Measurements from ENCODE around the gene HAPLN3. TPM values are rescaled to one million over a fixed set of nuclear protein-coding genes. Genes with fewer than 3 reads are reported as not detected.
A peak's percentile ranks its signal among the peaks of the same experiment; 100 is the strongest.

The HAPLN3 gene
- total and polyA plus RNA-seq, 2 experiments from 2014 or later: 4.2 to 6.6 TPM

DNA sequence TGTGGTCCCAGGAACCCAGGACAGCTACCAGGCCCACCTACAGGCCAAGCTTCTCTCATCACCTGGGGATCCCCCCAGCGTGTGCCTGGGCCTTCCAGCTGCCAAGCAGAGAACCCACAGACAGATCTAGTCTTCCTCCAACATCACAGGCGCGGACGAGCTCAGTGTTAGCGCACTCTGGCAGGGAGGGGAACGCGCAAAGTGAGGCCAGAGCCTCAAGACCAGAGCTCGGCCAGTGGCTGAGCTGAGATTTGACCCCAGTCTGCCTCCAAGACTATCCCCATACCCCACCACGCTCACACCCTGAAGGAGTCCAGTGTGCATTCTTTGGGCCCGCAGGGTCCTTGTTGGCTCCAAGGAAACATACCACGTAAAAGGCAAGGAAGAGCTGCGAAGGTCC is 12.8 kb upstream of the HAPLN3 start:
- 91% methylated on average over 12 of the region's 12 CpGs for WGBS (ENCODE audit: low lambda C conversion rate, missing lambda C conversion rate)
- DNase-seq (ENCODE audit: low spot score): no peak
- peaks cover 51% of the 10 kb centered on the region for H3K79me2 ChIP-seq
- H3K4me1 ChIP-seq (ENCODE audit: insufficient read depth): peaks cover 17% of the 10 kb centered on the region
- H3K27me3 ChIP-seq: no peaks in the 10 kb centered on the region
- H2AFZ ChIP-seq: no peak overlapping the region
- H3K36me3 ChIP-seq (replicated peaks; ENCODE audit: insufficient read depth, low read depth): no peaks in the 10 kb centered on the region
- no peak overlapping the region for H3K27ac ChIP-seq
- no peaks in the 10 kb centered on the region for H3K9me2 ChIP-seq (replicated peaks; ENCODE audit: insufficient read depth)
- H3K9me3 ChIP-seq (ENCODE audit: low read depth): no peaks in the 10 kb centered on the region
- H4K20me1 ChIP-seq (ENCODE audit: insufficient read depth, poor library complexity, severe bottlenecking): peaks cover 2% of the 10 kb centered on the region
- no peak overlapping the region for H3K4me2 ChIP-seq
- TF ChIP-seq EZH2phosphoT487 (IDR thresholded peaks at IDR 0.05; ENCODE audit: low read depth, severe bottlenecking, unreplicated experiment): no peak
- TF ChIP-seq CTCF (IDR thresholded peaks at IDR 0.05; ENCODE audit: poor library complexity): no peak
- TF ChIP-seq EZH2 (IDR thresholded peaks at IDR 0.05; ENCODE audit: borderline replicate concordance): no peak
- no peak overlapping the region for H3K4me3 ChIP-seq

DNA sequence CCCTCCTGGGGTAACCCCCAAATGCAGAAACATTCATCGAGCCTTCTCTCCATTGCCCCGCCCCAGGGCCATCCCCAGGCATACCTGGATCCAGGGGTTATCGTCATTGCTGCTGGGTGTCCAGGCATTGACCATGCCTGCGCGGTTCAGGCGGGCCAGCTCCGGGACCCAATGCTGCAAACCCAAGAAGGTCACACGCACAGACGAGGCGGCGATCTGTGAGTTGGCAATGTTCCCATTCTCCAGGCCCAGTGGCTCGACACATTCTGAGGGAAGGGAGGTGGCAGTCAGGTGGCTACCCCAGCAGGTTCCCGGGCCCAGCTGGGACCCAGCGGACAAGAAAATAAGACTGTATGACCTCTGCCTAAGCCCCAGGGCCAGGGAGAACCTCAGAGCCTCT is 11.8 kb upstream of the HAPLN3 start:
- Histone ChIP-seq H3K79me2 (peaks cover 43% of the 10 kb centered on the region), H3K36me3 (replicated peaks; ENCODE audit: insufficient read depth, low read depth) (no peaks in the 10 kb centered on the region)

GRCh38 chr15:88906551-88906950 is 11.2 kb upstream of the HAPLN3 start:
- H3K27ac ChIP-seq: no peak overlapping the region
- H2AFZ ChIP-seq: no peak overlapping the region
- H4K20me1 ChIP-seq (ENCODE audit: insufficient read depth, poor library complexity, severe bottlenecking): peaks cover 2% of the 10 kb centered on the region
- TF ChIP-seq EZH2 (IDR thresholded peaks at IDR 0.05; ENCODE audit: borderline replicate concordance) (no peak), EZH2phosphoT487 (IDR thresholded peaks at IDR 0.05; ENCODE audit: low read depth, severe bottlenecking, unreplicated experiment) (no peak), CTCF (IDR thresholded peaks at IDR 0.05; ENCODE audit: poor library complexity) (no peak)
- H3K4me3 ChIP-seq: no peak overlapping the region
- no peaks in the 10 kb centered on the region for H3K27me3 ChIP-seq
- no peaks in the 10 kb centered on the region for H3K9me3 ChIP-seq (ENCODE audit: low read depth)
- WGBS (ENCODE audit: low lambda C conversion rate, missing lambda C conversion rate): over 99% methylated on average over 7 of the region's 7 CpGs
- no peaks in the 10 kb centered on the region for H3K36me3 ChIP-seq (replicated peaks; ENCODE audit: insufficient read depth, low read depth)
- H3K4me1 ChIP-seq (ENCODE audit: insufficient read depth): peaks cover 16% of the 10 kb centered on the region
- H3K9me2 ChIP-seq (replicated peaks; ENCODE audit: insufficient read depth): no peaks in the 10 kb centered on the region
- peaks cover 37% of the 10 kb centered on the region for H3K79me2 ChIP-seq
- no peak overlapping the region for H3K4me2 ChIP-seq
- no peak for DNase-seq (ENCODE audit: low spot score)

More for the DNA sequence above, 11.8 kb upstream of the HAPLN3 start:
- WGBS (ENCODE audit: low lambda C conversion rate, missing lambda C conversion rate): 89% methylated on average over 14 of the region's 14 CpGs
- H3K27me3 ChIP-seq: no peaks in the 10 kb centered on the region
- H3K9me3 ChIP-seq (ENCODE audit: low read depth): no peaks in the 10 kb centered on the region
- no peaks in the 10 kb centered on the region for H3K9me2 ChIP-seq (replicated peaks; ENCODE audit: insufficient read depth)
- peaks cover 2% of the 10 kb centered on the region for H4K20me1 ChIP-seq (ENCODE audit: insufficient read depth, poor library complexity, severe bottlenecking)
- no peak overlapping the region for H3K4me2 ChIP-seq
- DNase-seq (ENCODE audit: low spot score): no peak
- no peak overlapping the region for H3K4me3 ChIP-seq
- TF ChIP-seq CTCF (IDR thresholded peaks at IDR 0.05; ENCODE audit: poor library complexity): no peak
- TF ChIP-seq EZH2phosphoT487 (IDR thresholded peaks at IDR 0.05; ENCODE audit: low read depth, severe bottlenecking, unreplicated experiment): no peak
- TF ChIP-seq EZH2 (IDR thresholded peaks at IDR 0.05; ENCODE audit: borderline replicate concordance): no peak
- H3K4me1 ChIP-seq (ENCODE audit: insufficient read depth): peaks cover 17% of the 10 kb centered on the region
- H3K27ac ChIP-seq: no peak overlapping the region
- no peak overlapping the region for H2AFZ ChIP-seq

GRCh38 chr15:88906130-88906529 is 10.8 kb upstream of the HAPLN3 start:
- H3K9me3 ChIP-seq (ENCODE audit: low read depth): no peaks in the 10 kb centered on the region
- DNase-seq (ENCODE audit: low spot score): no peak
- no peak overlapping the region for H2AFZ ChIP-seq
- H3K36me3 ChIP-seq (replicated peaks; ENCODE audit: insufficient read depth, low read depth): no peaks in the 10 kb centered on the region
- 100% methylated on average over 1 of the region's 1 CpG for WGBS (ENCODE audit: low lambda C conversion rate, missing lambda C conversion rate)
- peaks cover 2% of the 10 kb centered on the region for H4K20me1 ChIP-seq (ENCODE audit: insufficient read depth, poor library complexity, severe bottlenecking)
- H3K4me3 ChIP-seq: no peak overlapping the region
- H3K27me3 ChIP-seq: no peaks in the 10 kb centered on the region
- peaks cover 12% of the 10 kb centered on the region for H3K4me1 ChIP-seq (ENCODE audit: insufficient read depth)
- no peaks in the 10 kb centered on the region for H3K9me2 ChIP-seq (replicated peaks; ENCODE audit: insufficient read depth)
- peaks cover 33% of the 10 kb centered on the region for H3K79me2 ChIP-seq
- no peak overlapping the region for H3K4me2 ChIP-seq
- peak overlapping the region; percentile 35 for H3K27ac ChIP-seq
- no peak for TF ChIP-seq CTCF (IDR thresholded peaks at IDR 0.05; ENCODE audit: poor library complexity)
- no peak for TF ChIP-seq EZH2 (IDR thresholded peaks at IDR 0.05; ENCODE audit: borderline replicate concordance)
- no peak for TF ChIP-seq EZH2phosphoT487 (IDR thresholded peaks at IDR 0.05; ENCODE audit: low read depth, severe bottlenecking, unreplicated experiment)
